HepG2 (cell line): ENCODE measurements around the gene CCDC80. TPM values are rescaled to one million over a fixed set of nuclear protein-coding genes. Genes with fewer than 3 reads are reported as not detected.

Experiments
- ARID5B ChIP-seq: IDR thresholded peaks from 2 replicates; pipeline ENCODE4 v1.4.0; 2020; ENCODE audit warnings: mild to moderate bottlenecking, missing genetic modification reagents
- CSRNP2 ChIP-seq: sonication (generic); formaldehyde crosslinking; conservative IDR thresholded peaks from 2 replicates; pipeline ENCODE4 v1.8.0; 2022; ENCODE audit warnings: low read depth, missing genetic modification reagents
- GATAD2A ChIP-seq: IDR thresholded peaks from 2 replicates; pipeline ENCODE4 v1.6.1; 2016
- GFI1 ChIP-seq: sonication (generic); formaldehyde crosslinking; IDR thresholded peaks from 2 replicates; pipeline ENCODE4 v1.5.0; 2020; ENCODE audit warnings: missing genetic modification reagents, mild to moderate bottlenecking, borderline replicate concordance
- HNF4A ChIP-seq: sonication (generic); formaldehyde crosslinking; IDR thresholded peaks from 2 replicates; pipeline ENCODE4 v1.4.0; 2020; ENCODE audit warnings: missing genetic modification reagents
- JUND ChIP-seq: sonication (generic); formaldehyde crosslinking; IDR thresholded peaks from 2 replicates; pipeline ENCODE4 v1.8.0; 2022; ENCODE audit warnings: mild to moderate bottlenecking, missing genetic modification reagents
- KLF12 ChIP-seq: sonication (generic); formaldehyde crosslinking; IDR thresholded peaks from 2 replicates; pipeline ENCODE4 v1.4.0; 2020; ENCODE audit warnings: missing genetic modification reagents, borderline replicate concordance
- LRRFIP1 ChIP-seq: sonication (generic); formaldehyde crosslinking; conservative IDR thresholded peaks from 2 replicates; pipeline ENCODE4 v1.4.0; 2020; ENCODE audit warnings: missing genetic modification reagents
- NCOR1 ChIP-seq: fragments of 200-600 bp; sonication (generic); IDR thresholded peaks from 2 replicates; pipeline ENCODE4 v1.7.0; 2017; ENCODE audit warnings: antibody characterized with exemption, low read length, borderline replicate concordance
- PCBP2 ChIP-seq: fragments of 200-400 bp; formaldehyde crosslinking; optimal IDR thresholded peaks from 2 replicates; pipeline ENCODE3; 2018; ENCODE audit warnings: low read length, low read depth; ENCODE audit not compliant: poor library complexity, severe bottlenecking
- PITX1 ChIP-seq: sonication (generic); formaldehyde crosslinking; IDR thresholded peaks from 2 replicates; pipeline ENCODE4 v1.5.1; 2020; ENCODE audit warnings: mild to moderate bottlenecking, missing genetic modification reagents
- POLR2AphosphoS2 ChIP-seq: IDR thresholded peaks from 2 replicates; pipeline ENCODE4 v1.6.1; 2011; ENCODE audit warnings: low read depth, low read length, improper control_type of control experiment
- PRMT3 ChIP-seq: sonication (generic); formaldehyde crosslinking; IDR thresholded peaks from 2 replicates; pipeline ENCODE4 v1.8.1; 2022; ENCODE audit warnings: low read depth, mild to moderate bottlenecking, moderate library complexity, missing genetic modification reagents, borderline replicate concordance
- SNAPC2 ChIP-seq: sonication (generic); formaldehyde crosslinking; IDR thresholded peaks from 2 replicates; pipeline ENCODE4 v1.8.1; 2022; ENCODE audit warnings: mild to moderate bottlenecking, missing genetic modification reagents
- TEAD3 ChIP-seq: optimal IDR thresholded peaks from 2 replicates; pipeline ENCODE3; 2016; ENCODE audit warnings: borderline replicate concordance
- ZEB1 ChIP-seq: IDR thresholded peaks from 2 replicates; pipeline ENCODE4 v1.6.1; 2012; ENCODE audit warnings: mild to moderate bottlenecking, low read depth, inconsistent platforms; ENCODE audit not compliant: insufficient replicate concordance
- ZFP36L2 ChIP-seq: sonication (generic); formaldehyde crosslinking; IDR thresholded peaks from 2 replicates; pipeline ENCODE4 v1.4.0; 2020; ENCODE audit warnings: missing genetic modification reagents
- ZNF276 ChIP-seq: sonication (generic); formaldehyde crosslinking; IDR thresholded peaks from 2 replicates; pipeline ENCODE4 v1.4.0; 2020; ENCODE audit warnings: mild to moderate bottlenecking, low read depth, missing genetic modification reagents
- ZNF567 ChIP-seq: sonication (generic); formaldehyde crosslinking; IDR thresholded peaks from 2 replicates; pipeline ENCODE4 v1.8.1; 2023; ENCODE audit warnings: mild to moderate bottlenecking, missing genetic modification reagents, borderline replicate concordance
- polyA plus RNA-seq, 8 experiments: library from polyadenylated mRNA; depleted of rRNA in 3 of 8; stranded (reverse) in 7 of 8; unstranded in 1 of 8; fragments of >200 nt; fragmentation: Illumina TruSeq in 4 of 8; extraction: Trizol in 4 of 8; gene quantifications; 2 replicates each; pipeline versions ENCODE4 v1.2.1 to v1.2.3, GENCODE V29; 2011 to 2016; ENCODE audit warnings: low read depth in 4 of 8, missing spikeins in 1 of 8, mixed read lengths in 1 of 8; ENCODE audit not compliant: insufficient read depth in 1 of 8
- total RNA-seq, 5 experiments: library from RNA; depleted of rRNA; stranded (reverse); fragments of >200 nt; fragmentation: Illumina TruSeq; extraction: Trizol; gene quantifications; 2 replicates each; pipeline ENCODE4 v1.2.3, GENCODE V29; 2016; ENCODE audit warnings: low read depth in 1 of 5

Gene CCDC80
- total and polyA plus RNA-seq, 2 of the 13 experiments (the other 11 are each of a cell fraction or from before 2014, with no cell fraction given): not detected

- TF ChIP-seq PCBP2 (no peak), NCOR1 (no peak; the same call in 1 of the 2 replicates), JUND (no peak), PITX1 (CRISPR knock-in tag) (0 out of 2 replicates have a peak, but pooled peaks have one; percentile 36), TEAD3 (CRISPR knock-in tag) (peak; percentile 62), ZNF567 (no peak), PRMT3 (no peak), LRRFIP1 (CRISPR knock-in tag) (no peak), ARID5B (CRISPR knock-in tag) (peak; percentile 48; the same call in 1 of the 2 replicates), ZFP36L2 (CRISPR knock-in tag) (no peak), HNF4A (CRISPR knock-in tag) (no peak), ZNF276 (CRISPR knock-in tag) (peak; percentile 82; the same call in 1 of the 2 replicates), GATAD2A (CRISPR knock-in tag) (0 out of 2 replicates have a peak, but pooled peaks have one; percentile 27), KLF12 (CRISPR knock-in tag) (no peak; the same call in 1 of the 2 replicates), POLR2AphosphoS2 (no peak), SNAPC2 (CRISPR knock-in tag) (0 out of 2 replicates have a peak, but pooled peaks have one; percentile 79), CSRNP2 (no peak), ZEB1 (no peak), GFI1 (CRISPR knock-in tag) (0 out of 2 replicates have a peak, but pooled peaks have one; percentile 61)
Measured at GRCh38 chr3:112561734-112562529, 79.0 kb downstream of the CCDC80 start, which contains the start of the genes ATG3 and SLC35A5 (continued).
